Lung (tissue), 12 donors: ENCODE results near the gene KDM4C. TPM values are rescaled to one million over a fixed set of nuclear protein-coding genes. Genes with fewer than 3 reads are reported as not detected.

Source experiments
- ATAC-seq: fragments of 200-7000 bp; cut with Tn5 transposase; one replicate; pipeline ENCODE4 v1.9.1; 2020; ENCODE audit warnings: moderate number of reproducible peaks; ENCODE audit not compliant: insufficient read depth, low FRiP score
- DNase-seq, 3 donors: peaks; one replicate each; pipeline ENCODE4 v3.0.0-alpha.2; 2013 to 2017
- H3K27ac ChIP-seq, 2 donors: one replicate each; pipeline ENCODE4 v1.5.1; 2013; ENCODE audit warnings: mild to moderate bottlenecking in 2 of 2, moderate library complexity in 2 of 2, control low read depth in 1 of 2, inconsistent platforms in 1 of 2, low read depth in 1 of 2, low read length in 1 of 2
- H3K27me3 ChIP-seq, 3 donors: one replicate each; pipeline ENCODE4 v1.5.1; 2013; ENCODE audit warnings: low read length in 2 of 3; ENCODE audit not compliant: control insufficient read depth in 3 of 3, insufficient read depth in 3 of 3
- H3K36me3 ChIP-seq, 4 donors: one replicate each; pipeline ENCODE4 v1.5.1; 2013; ENCODE audit warnings: low read length in 4 of 4, mild to moderate bottlenecking in 1 of 4, moderate library complexity in 1 of 4; ENCODE audit not compliant: control insufficient read depth in 4 of 4, insufficient read depth in 4 of 4
- H3K4me1 ChIP-seq, 5 donors: one replicate each; pipeline ENCODE4 v1.5.1; 2013; ENCODE audit warnings: low read length in 5 of 5, mild to moderate bottlenecking in 2 of 5, moderate library complexity in 1 of 5; ENCODE audit not compliant: control insufficient read depth in 5 of 5, insufficient read depth in 5 of 5
- H3K4me3 ChIP-seq: one replicate; pipeline ENCODE4 v1.5.1; 2013; ENCODE audit warnings: mild to moderate bottlenecking, control low read depth, moderate library complexity
- H3K9ac ChIP-seq, 2 donors: one replicate each; pipeline ENCODE4 v1.5.1; 2013; ENCODE audit warnings: low read length in 2 of 2, control low read depth in 1 of 2; ENCODE audit not compliant: insufficient read depth in 1 of 2
- H3K9me3 ChIP-seq, 4 donors: one replicate each; pipeline ENCODE4 v1.5.1; 2013; ENCODE audit warnings: low read length in 3 of 4, mild to moderate bottlenecking in 1 of 4, moderate library complexity in 1 of 4; ENCODE audit not compliant: control insufficient read depth in 4 of 4, insufficient read depth in 3 of 4
- WGBS, 2 donors: extraction: QIAGEN DNeasy Blood & Tissue Kit; methylation state at CpG; one replicate each; pipeline ENCODE4 v1.1.7; 2013; 5-methylcytosine and 5-hydroxymethylcytosine counted together
- polyA plus RNA-seq, 2 donors: library from polyadenylated mRNA; stranded (reverse); fragments of 200-250 nt; gene quantifications; one replicate each; pipeline ENCODE4 v1.2.1, GENCODE V29; 2013
- total RNA-seq, 2 donors: library from RNA; depleted of rRNA in 1 of 2; stranded (reverse); fragments of >200 nt in 1 of 2; gene quantifications; one replicate each; pipeline ENCODE4 v1.2.1, GENCODE V29; 2014 to 2021
- TF ChIP-seq, protein P1 (sequence below): IDR thresholded peaks from 2 replicates; pipeline ENCODE4 v1.5.1; 2012; ENCODE audit warnings: mild to moderate bottlenecking; ENCODE audit errors: control extremely low read depth, extremely low read depth
- donor health status: control.
- donor health status: control.
- donor health status: Bipolar disorder and iron deficiency.
- donor health status: healthy.
- donor health status: DM: yes; HTN: yes; CAD: no.

Gene KDM4C
- total and polyA plus RNA-seq, 4 donors, result 7.1 to 78.5 (median 25.0) TPM

DNA sequence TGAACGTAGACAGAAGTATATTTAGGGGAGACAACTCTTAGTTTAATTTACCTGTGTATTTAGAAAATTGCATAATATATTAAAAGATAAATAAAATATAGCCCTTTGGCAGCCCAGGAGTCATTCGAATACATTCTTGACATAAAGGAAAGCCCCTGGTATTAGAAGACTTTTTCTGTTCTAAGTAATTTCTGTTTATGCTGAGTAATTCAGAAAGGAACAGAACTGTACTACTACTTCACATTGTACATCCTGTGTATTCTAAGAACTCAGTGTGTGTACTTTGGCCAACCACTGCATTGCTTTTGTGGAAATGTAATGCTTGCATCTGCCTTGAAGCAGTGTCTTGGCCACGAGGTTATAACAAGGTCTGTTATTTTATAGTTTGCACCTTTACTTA lies 136.4 kb downstream of the KDM4C start:
- ATAC-seq, result no peak
- Histone ChIP-seq H3K27me3 (no peaks in the 10 kb centered on the region), H3K36me3 (peaks cover 0 to 14% (median 2%) of the 10 kb centered on the region in 4 donors), H3K27ac (no peak overlapping the region), H3K4me3 (no peak overlapping the region), H3K4me1 (peaks cover 0 to 13% (median 6%) of the 10 kb centered on the region in 5 donors), H3K9ac (no peak overlapping the region), H3K9me3 (no peaks in the 10 kb centered on the region)
- 63 to 78% methylated on average over 3 of the region's 3 CpGs for WGBS, 2 donors
- TF ChIP-seq, protein P1, sequence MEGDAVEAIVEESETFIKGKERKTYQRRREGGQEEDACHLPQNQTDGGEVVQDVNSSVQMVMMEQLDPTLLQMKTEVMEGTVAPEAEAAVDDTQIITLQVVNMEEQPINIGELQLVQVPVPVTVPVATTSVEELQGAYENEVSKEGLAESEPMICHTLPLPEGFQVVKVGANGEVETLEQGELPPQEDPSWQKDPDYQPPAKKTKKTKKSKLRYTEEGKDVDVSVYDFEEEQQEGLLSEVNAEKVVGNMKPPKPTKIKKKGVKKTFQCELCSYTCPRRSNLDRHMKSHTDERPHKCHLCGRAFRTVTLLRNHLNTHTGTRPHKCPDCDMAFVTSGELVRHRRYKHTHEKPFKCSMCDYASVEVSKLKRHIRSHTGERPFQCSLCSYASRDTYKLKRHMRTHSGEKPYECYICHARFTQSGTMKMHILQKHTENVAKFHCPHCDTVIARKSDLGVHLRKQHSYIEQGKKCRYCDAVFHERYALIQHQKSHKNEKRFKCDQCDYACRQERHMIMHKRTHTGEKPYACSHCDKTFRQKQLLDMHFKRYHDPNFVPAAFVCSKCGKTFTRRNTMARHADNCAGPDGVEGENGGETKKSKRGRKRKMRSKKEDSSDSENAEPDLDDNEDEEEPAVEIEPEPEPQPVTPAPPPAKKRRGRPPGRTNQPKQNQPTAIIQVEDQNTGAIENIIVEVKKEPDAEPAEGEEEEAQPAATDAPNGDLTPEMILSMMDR, result no peak
- DNase-seq, result no peak

DNA sequence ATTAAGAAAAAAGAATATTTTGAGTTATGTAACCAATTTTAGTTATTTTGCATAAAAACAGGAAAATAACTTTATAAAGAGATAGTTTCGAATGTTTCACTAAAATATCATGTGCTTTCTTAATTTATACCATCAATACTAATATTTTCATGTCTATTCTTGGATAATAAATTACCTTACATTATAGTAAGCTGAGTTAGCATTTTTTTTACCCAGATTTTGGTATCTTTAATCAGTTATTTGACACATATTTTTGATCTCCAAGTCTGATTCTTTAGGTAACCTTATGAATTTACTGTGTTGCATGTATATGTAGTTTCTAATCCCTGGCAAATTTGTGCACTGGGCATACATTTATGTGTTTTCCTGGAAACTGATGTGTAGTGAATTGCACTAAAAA lies 138.0 kb downstream of the KDM4C start:
- peaks cover 0 to 13% (median 6%) of the 10 kb centered on the region in 5 donors for H3K4me1 ChIP-seq
- 93 to 100% methylated on average over 1 of the region's 1 CpG for WGBS, 2 donors
- H3K9me3 ChIP-seq, result no peaks in the 10 kb centered on the region
- no peak overlapping the region for H3K4me3 ChIP-seq
- H3K36me3 ChIP-seq, result peaks cover 0 to 9% (median 2%) of the 10 kb centered on the region in 4 donors
- H3K27me3 ChIP-seq, result no peaks in the 10 kb centered on the region
- H3K27ac ChIP-seq, result no peak overlapping the region
- DNase-seq (no peak), ATAC-seq (no peak)
- no peak overlapping the region for H3K9ac ChIP-seq
- TF ChIP-seq, protein P1, result no peak

DNA sequence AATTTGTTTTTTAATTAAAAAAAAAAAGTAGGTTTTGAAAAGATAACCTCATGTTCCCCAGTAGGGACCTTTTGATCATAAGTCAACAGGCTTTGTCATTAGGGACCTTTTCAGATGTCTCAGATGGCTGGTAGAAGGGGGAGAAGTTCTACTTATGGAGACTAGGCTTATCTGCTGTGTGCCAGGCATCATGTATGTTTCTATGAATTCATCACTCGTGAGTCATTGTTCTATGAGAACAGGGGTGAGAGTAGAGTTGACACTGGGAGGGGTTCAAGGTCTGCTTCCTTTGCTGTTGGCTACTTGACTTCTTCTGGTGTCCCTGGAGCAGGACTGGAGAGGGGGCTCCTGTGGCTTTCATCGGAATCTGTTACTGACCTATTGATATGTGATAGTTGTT lies 138.8 kb downstream of the KDM4C start:
- Histone ChIP-seq H3K27ac (no peak overlapping the region), H3K27me3 (no peaks in the 10 kb centered on the region), H3K9ac (no peak overlapping the region), H3K36me3 (peaks cover 0 to 12% (median 2%) of the 10 kb centered on the region in 4 donors), H3K9me3 (no peaks in the 10 kb centered on the region), H3K4me3 (no peak overlapping the region), H3K4me1 (peaks cover 0 to 13% (median 6%) of the 10 kb centered on the region in 5 donors)
- 94 to 98% methylated on average over 2 of the region's 2 CpGs for WGBS, 2 donors
- DNase-seq (no peak), ATAC-seq (no peak)
- TF ChIP-seq, protein P1, result no peak
